ENCODE results near the gene OPALIN. TPM values are rescaled to one million over a fixed set of nuclear protein-coding genes. Genes with fewer than 3 reads are reported as not detected.

OPALIN gene, protein sequence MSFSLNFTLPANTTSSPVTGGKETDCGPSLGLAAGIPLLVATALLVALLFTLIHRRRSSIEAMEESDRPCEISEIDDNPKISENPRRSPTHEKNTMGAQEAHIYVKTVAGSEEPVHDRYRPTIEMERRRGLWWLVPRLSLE
- total RNA-seq (under 0.01 TPM), polyA plus RNA-seq (0.18 TPM)
- long read RNA-seq, donor 1 = 0 reads
- long read RNA-seq, donor 2 = 0 reads
- long read RNA-seq, donor 3 = 0 reads
- long read RNA-seq, donor 4 = 0 reads
- long read RNA-seq, donor 5 = 0 reads
- long read RNA-seq, donor 6 = 0 reads
- long read RNA-seq, donor 7 = 0 reads
- long read RNA-seq, donor 8 = 0 reads
- long read RNA-seq, donor 9 = 0 reads
- long read RNA-seq, donor 10 = 0 reads

DNA sequence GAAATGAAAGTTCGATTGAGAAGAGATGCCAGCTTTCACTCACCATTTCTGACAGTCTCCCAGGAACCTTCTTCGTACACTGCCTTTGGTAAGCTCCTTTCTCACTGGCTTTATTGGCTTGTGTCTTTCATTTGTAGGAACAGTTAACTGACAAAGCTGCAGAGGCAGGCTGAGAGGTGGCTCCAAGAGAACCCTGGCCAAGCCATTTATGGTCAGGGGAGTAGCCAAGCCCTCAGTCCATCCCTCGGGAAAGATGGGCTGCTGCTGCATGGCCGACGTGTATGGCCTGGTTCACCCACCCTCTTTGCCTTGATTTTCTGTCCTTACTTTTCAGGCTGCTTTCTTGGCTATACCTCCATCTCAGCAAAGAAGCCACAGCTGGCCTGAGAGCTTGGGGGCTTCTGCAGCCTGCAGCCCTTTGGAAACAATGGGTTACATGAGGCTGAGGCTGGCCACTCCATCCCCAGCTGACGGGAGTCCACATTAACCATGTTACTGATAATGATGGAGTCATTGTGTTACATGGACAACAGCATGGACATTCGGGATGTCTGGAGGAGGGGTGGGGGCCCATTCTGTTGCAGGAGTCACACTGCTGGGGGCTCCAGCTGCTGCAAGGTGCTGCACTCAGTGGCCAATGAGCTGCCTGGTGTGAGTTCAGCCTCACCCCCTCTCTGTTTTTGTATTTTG is at the start of gene OPALIN:
Gene OPALIN, minus strand, starts transcription at position 152 of the 690 bp plus-strand sequence. Its CDS starts 106 bp downstream, at position 46.
- no peak for DNase-seq (ENCODE audit: low read depth in 6 of 9, low spot score in 9 of 9)
- peaks cover 0 to 20% of the 10 kb centered on the region in 2 donors for H3K36me3 ChIP-seq (ENCODE audit: control insufficient read depth in 2 of 2, insufficient read depth in 2 of 2, low read length in 1 of 2)
- no peaks in the 10 kb centered on the region for H3K9me3 ChIP-seq (ENCODE audit: control insufficient read depth in 2 of 2, insufficient read depth in 1 of 2, low read length in 1 of 2)
- no peaks in the 10 kb centered on the region for H3K4me1 ChIP-seq (ENCODE audit: control insufficient read depth in 2 of 2, insufficient read depth in 2 of 2, low read length in 2 of 2)
- 96% methylated on average over 7 of the region's 7 CpGs for WGBS
- no peak within 1 kb of the TSS for H3K27ac ChIP-seq (ENCODE audit: low read depth in 1 of 2, low read length in 1 of 2)
- H3K27me3 ChIP-seq (ENCODE audit: control insufficient read depth in 2 of 2, insufficient read depth in 1 of 2, low read length in 1 of 2) = peaks cover 0 to 6% of the 10 kb centered on the region in 2 donors
- no peak within 1 kb of the TSS for H3K4me3 ChIP-seq (ENCODE audit: low read length in 2 of 2)

DNA sequence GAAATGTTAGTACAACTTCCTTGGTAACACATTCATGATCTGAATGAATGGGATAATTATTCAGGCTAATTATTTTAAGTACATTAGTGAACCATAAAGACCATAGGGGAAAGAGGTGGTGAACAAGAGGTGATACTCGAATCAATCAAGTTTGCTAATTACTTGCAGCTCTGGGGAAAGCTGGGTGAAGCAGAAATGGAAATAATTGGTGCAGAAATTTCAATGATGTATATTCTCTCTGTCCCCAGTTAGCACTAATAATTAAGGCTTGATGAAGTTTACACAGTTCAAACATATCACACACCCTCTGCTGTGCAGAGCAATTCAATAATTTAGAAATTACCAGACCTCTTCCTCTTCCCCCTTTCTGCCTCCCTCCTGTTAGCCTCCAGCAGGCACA is 49.4 kb upstream of the OPALIN start:
- Histone ChIP-seq H3K9me3 (ENCODE audit: control insufficient read depth in 2 of 2, insufficient read depth in 1 of 2, low read length in 1 of 2) (no peaks in the 10 kb centered on the region), H3K27ac (ENCODE audit: low read depth in 1 of 2, low read length in 1 of 2) (no peak overlapping the region), H3K27me3 (ENCODE audit: control insufficient read depth in 2 of 2, insufficient read depth in 1 of 2, low read length in 1 of 2) (peaks cover 0 to 29% of the 10 kb centered on the region in 2 donors), H3K36me3 (ENCODE audit: control insufficient read depth in 2 of 2, insufficient read depth in 2 of 2, low read length in 1 of 2) (no peaks in the 10 kb centered on the region), H3K4me3 (ENCODE audit: low read length in 2 of 2) (no peak overlapping the region), H3K4me1 (ENCODE audit: control insufficient read depth in 2 of 2, insufficient read depth in 2 of 2, low read length in 2 of 2) (no peaks in the 10 kb centered on the region)
- DNase-seq (ENCODE audit: low read depth in 6 of 9, low spot score in 9 of 9) = no peak
- WGBS = 91% methylated on average over 1 of the region's 1 CpG

DNA sequence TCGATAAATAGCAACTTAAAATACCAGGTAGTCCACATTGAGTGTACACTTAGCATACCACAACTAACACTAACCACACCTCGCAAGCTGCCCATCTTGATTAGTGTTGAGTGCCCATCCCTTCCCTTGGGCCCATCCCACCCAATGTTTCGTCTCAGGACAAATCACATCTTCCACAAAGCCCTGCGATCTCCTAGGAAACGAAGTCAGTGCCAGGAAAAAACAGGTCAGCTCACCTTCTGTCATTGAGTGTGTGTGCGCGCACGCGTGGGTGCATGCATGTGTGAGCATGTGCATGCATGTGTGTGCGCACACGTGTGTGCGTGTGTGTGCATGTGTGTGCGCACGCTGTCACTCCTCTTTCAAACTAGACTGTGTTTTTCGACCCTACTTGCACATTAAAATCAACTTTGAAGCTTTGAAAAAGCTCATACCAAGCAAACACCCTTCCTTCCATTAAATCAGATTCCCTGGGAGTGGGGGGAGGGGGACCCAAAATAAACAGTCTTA is 48.8 kb upstream of the OPALIN start:
- H3K9me3 ChIP-seq (ENCODE audit: control insufficient read depth in 2 of 2, insufficient read depth in 1 of 2, low read length in 1 of 2) = no peaks in the 10 kb centered on the region
- H3K27me3 ChIP-seq (ENCODE audit: control insufficient read depth in 2 of 2, insufficient read depth in 1 of 2, low read length in 1 of 2) = peaks cover 0 to 30% of the 10 kb centered on the region in 2 donors
- no peaks in the 10 kb centered on the region for H3K4me1 ChIP-seq (ENCODE audit: control insufficient read depth in 2 of 2, insufficient read depth in 2 of 2, low read length in 2 of 2)
- H3K4me3 ChIP-seq (ENCODE audit: low read length in 2 of 2) = no peak overlapping the region
- no peak overlapping the region for H3K27ac ChIP-seq (ENCODE audit: low read depth in 1 of 2, low read length in 1 of 2)
- no peak for DNase-seq (ENCODE audit: low read depth in 6 of 9, low spot score in 9 of 9)
- WGBS = 90% methylated on average over 15 of the region's 15 CpGs
- H3K36me3 ChIP-seq (ENCODE audit: control insufficient read depth in 2 of 2, insufficient read depth in 2 of 2, low read length in 1 of 2) = no peaks in the 10 kb centered on the region

DNA sequence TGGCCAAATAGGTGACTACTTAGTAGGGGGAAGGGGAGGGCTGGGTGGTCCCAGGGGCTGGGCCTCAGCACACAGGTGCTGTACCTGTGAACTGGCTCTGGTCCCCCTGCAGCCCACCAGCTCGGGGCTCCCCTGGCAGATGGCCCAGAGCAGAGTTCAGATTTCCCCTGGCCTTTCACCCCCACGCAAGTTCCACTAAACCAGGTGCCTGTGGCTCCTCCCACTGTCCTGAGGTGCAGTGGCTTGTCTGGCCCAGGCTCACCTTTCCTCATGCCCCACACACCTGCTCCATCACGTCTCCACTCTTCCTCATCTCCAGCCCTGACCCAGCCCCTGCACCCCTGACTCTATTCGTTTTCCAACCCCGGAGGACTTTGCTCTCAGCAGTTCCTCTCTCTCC is 47.3 kb upstream of the OPALIN start:
- Histone ChIP-seq H3K9me3 (ENCODE audit: control insufficient read depth in 2 of 2, insufficient read depth in 1 of 2, low read length in 1 of 2) (no peaks in the 10 kb centered on the region), H3K27ac (ENCODE audit: low read depth in 1 of 2, low read length in 1 of 2) (no peak overlapping the region), H3K4me3 (ENCODE audit: low read length in 2 of 2) (no peak overlapping the region), H3K36me3 (ENCODE audit: control insufficient read depth in 2 of 2, insufficient read depth in 2 of 2, low read length in 1 of 2) (no peaks in the 10 kb centered on the region), H3K4me1 (ENCODE audit: control insufficient read depth in 2 of 2, insufficient read depth in 2 of 2, low read length in 2 of 2) (no peaks in the 10 kb centered on the region), H3K27me3 (ENCODE audit: control insufficient read depth in 2 of 2, insufficient read depth in 1 of 2, low read length in 1 of 2) (peaks cover 0 to 33% of the 10 kb centered on the region in 2 donors)
- 84% methylated on average over 5 of the region's 5 CpGs for WGBS
- no peak for DNase-seq (ENCODE audit: low read depth in 6 of 9, low spot score in 9 of 9)

DNA sequence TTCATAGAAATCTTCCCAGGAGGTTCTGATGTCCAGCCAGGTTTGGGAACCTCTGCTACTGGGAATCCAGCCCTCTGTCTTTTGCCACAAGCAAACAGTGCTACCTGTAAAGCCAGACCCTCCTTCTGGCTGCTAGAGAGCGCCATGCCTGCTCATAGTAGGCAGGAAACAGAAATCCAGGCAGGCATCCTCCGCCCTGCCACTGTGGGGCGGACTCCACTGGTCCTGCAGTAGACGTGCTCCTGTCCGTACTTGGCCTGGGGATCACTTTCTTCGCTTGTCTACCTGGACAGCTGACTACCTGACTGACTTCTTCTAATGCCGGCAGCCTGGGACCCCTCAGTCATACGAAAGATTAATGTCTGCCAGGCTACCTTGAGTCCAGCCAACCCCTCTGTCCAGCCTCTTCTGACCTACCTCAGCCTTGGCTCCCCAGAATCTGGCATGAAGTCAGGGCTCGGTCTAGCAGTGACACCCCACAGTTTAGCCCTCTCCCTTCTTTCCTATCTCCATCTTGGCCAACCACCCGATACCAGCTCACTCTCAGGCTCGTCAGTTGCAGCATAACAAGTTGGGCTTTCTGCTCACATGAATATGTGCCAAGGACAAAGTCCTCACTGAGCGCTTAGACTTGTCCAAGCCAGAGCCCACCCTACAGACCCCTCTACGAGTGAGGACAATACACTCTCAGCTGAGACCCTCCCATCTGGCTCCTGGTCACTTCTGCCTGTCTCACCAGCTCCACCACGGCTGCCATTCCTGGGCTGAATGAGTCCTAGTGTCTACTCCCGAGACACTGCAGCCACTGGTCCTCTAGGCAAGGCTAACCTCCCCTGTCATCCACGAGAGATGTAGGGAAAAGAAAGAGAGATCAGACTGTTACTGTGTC is 43.9 kb upstream of the OPALIN start:
- WGBS = 87% methylated on average over 16 of the region's 16 CpGs
- peaks cover 0 to 33% of the 10 kb centered on the region in 2 donors for H3K27me3 ChIP-seq (ENCODE audit: control insufficient read depth in 2 of 2, insufficient read depth in 1 of 2, low read length in 1 of 2)
- no peak overlapping the region for H3K27ac ChIP-seq (ENCODE audit: low read depth in 1 of 2, low read length in 1 of 2)
- no peaks in the 10 kb centered on the region for H3K36me3 ChIP-seq (ENCODE audit: control insufficient read depth in 2 of 2, insufficient read depth in 2 of 2, low read length in 1 of 2)
- H3K4me1 ChIP-seq (ENCODE audit: control insufficient read depth in 2 of 2, insufficient read depth in 2 of 2, low read length in 2 of 2) = no peaks in the 10 kb centered on the region
- H3K9me3 ChIP-seq (ENCODE audit: control insufficient read depth in 2 of 2, insufficient read depth in 1 of 2, low read length in 1 of 2) = no peaks in the 10 kb centered on the region
- DNase-seq (ENCODE audit: low read depth in 6 of 9, low spot score in 9 of 9) = no peak
- no peak overlapping the region for H3K4me3 ChIP-seq (ENCODE audit: low read length in 2 of 2)

DNA sequence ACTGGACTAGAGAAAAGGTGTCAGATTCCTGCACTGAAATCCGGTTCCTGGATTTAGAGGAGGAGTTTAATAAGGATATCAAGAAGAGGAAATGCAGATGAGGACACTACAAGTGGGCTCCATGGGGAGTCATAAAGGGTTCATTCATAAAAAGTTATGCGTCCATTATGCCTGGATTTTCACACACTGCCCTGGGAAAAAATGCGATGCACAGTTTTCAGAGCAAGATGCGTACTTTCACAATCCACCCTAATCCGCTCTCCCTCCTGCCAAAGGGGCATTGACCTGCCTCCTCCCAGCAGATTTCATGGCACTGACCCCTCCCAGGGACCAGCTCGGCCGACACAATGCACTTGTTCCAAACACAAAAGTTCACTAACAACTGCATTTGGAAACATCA is 42.2 kb upstream of the OPALIN start:
- no peaks in the 10 kb centered on the region for H3K9me3 ChIP-seq (ENCODE audit: control insufficient read depth in 2 of 2, insufficient read depth in 1 of 2, low read length in 1 of 2)
- 96% methylated on average over 7 of the region's 7 CpGs for WGBS
- peaks cover 0 to 41% of the 10 kb centered on the region in 2 donors for H3K27me3 ChIP-seq (ENCODE audit: control insufficient read depth in 2 of 2, insufficient read depth in 1 of 2, low read length in 1 of 2)
- no peak for DNase-seq (ENCODE audit: low read depth in 6 of 9, low spot score in 9 of 9)
- no peak overlapping the region for H3K27ac ChIP-seq (ENCODE audit: low read depth in 1 of 2, low read length in 1 of 2)
- H3K4me1 ChIP-seq (ENCODE audit: control insufficient read depth in 2 of 2, insufficient read depth in 2 of 2, low read length in 2 of 2) = peaks cover 0 to 3% of the 10 kb centered on the region in 2 donors
- no peaks in the 10 kb centered on the region for H3K36me3 ChIP-seq (ENCODE audit: control insufficient read depth in 2 of 2, insufficient read depth in 2 of 2, low read length in 1 of 2)
- H3K4me3 ChIP-seq (ENCODE audit: low read length in 2 of 2) = no peak overlapping the region

DNA sequence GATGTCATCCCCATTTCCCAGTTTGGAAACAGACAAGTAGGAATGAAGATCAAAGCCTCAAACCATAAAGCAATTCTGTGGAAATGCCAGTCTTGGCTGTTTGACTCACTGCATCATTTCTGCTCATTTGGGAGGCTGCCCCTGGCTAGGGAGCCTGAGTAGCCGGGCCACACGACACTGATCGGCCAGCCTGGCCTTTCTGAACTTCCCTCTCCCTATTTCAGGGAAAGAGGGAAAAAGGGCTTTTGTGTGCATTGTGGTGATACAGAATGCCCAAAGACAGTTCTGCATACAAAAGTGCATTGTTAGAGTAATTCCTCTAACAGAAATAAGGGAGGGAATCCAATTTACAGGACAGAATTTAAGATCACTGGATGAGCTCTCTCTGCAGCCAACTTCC is 41.7 kb upstream of the OPALIN start:
- peaks cover 0 to 42% of the 10 kb centered on the region in 2 donors for H3K27me3 ChIP-seq (ENCODE audit: control insufficient read depth in 2 of 2, insufficient read depth in 1 of 2, low read length in 1 of 2)

DNA sequence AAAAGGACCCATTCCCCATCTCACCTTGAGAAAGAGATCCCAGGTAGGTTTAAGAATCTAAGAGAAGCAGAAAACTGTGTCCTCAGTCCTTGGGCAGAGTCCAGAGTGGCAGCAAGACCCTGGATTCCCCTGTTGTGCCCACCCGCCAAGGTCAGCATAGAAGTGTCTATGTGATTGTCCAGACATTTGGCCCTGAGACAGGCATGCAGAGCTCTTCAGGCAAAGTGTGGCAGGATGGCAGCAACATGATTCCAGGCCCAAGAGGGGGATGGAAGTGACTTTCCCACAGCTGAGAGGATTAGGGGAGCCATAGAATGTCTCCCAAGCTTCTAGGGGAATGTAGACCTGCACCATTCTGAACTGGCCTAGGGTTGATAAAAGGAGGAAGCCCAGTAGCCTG is 39.1 kb upstream of the OPALIN start:
- Histone ChIP-seq H3K4me1 (ENCODE audit: control insufficient read depth in 2 of 2, insufficient read depth in 2 of 2, low read length in 2 of 2) (peaks cover 0 to 3% of the 10 kb centered on the region in 2 donors), H3K27ac (ENCODE audit: low read depth in 1 of 2, low read length in 1 of 2) (no peak overlapping the region), H3K27me3 (ENCODE audit: control insufficient read depth in 2 of 2, insufficient read depth in 1 of 2, low read length in 1 of 2) (peaks cover 0 to 59% of the 10 kb centered on the region in 2 donors), H3K4me3 (ENCODE audit: low read length in 2 of 2) (no peak overlapping the region), H3K36me3 (ENCODE audit: control insufficient read depth in 2 of 2, insufficient read depth in 2 of 2, low read length in 1 of 2) (no peaks in the 10 kb centered on the region), H3K9me3 (ENCODE audit: control insufficient read depth in 2 of 2, insufficient read depth in 1 of 2, low read length in 1 of 2) (no peaks in the 10 kb centered on the region)
- 100% methylated on average over 1 of the region's 1 CpG for WGBS
- DNase-seq (ENCODE audit: low read depth in 6 of 9, low spot score in 9 of 9) = no peak

More for the DNA sequence above, 41.7 kb upstream of the OPALIN start:
- H3K4me1 ChIP-seq (ENCODE audit: control insufficient read depth in 2 of 2, insufficient read depth in 2 of 2, low read length in 2 of 2) = peaks cover 0 to 3% of the 10 kb centered on the region in 2 donors
- DNase-seq (ENCODE audit: low read depth in 6 of 9, low spot score in 9 of 9) = no peak
- no peak overlapping the region for H3K27ac ChIP-seq (ENCODE audit: low read depth in 1 of 2, low read length in 1 of 2)
- 94% methylated on average over 3 of the region's 3 CpGs for WGBS
- no peaks in the 10 kb centered on the region for H3K36me3 ChIP-seq (ENCODE audit: control insufficient read depth in 2 of 2, insufficient read depth in 2 of 2, low read length in 1 of 2)
- no peak overlapping the region for H3K4me3 ChIP-seq (ENCODE audit: low read length in 2 of 2)
- no peaks in the 10 kb centered on the region for H3K9me3 ChIP-seq (ENCODE audit: control insufficient read depth in 2 of 2, insufficient read depth in 1 of 2, low read length in 1 of 2)
